ENCODE results near the gene ALK. TPM values are rescaled to one million over a fixed set of nuclear protein-coding genes. Genes with fewer than 3 reads are reported as not detected.

Gene ALK
- total and polyA plus RNA-seq, 10 of the 15 experiments (the other 5 are each of a cell fraction or from before 2014, with no cell fraction given): 0.11 TPM; not detected in 9

DNA sequence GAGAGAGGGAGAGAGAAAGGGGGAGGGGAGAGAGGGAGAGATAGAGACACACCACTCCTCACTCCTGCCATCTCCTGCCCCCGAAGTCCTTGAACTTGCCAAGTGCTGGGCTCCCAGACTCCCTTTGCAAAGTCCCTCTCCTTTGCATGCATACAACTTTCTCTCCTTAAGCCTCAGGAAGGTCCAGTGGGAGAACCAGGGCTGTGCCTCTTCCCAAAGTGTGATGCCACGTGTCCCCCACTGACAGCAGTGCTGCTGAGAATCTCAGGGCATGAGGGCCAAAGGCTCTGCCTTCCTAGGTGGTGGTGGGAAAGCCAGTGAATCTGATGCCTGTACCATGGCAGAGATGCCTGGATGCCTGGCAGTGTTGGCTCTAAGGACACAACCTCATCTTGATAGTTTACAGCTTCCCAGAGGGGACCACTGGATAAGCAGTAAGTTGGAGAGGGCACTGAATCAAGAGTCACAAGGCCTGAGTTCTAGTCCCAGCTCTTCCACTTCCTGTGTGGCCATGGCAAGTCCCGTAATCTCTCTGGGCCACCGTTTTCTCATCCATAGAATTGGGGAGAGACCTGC, 702.7 kb downstream of the ALK start (continued):
- TF ChIP-seq, protein P1, sequence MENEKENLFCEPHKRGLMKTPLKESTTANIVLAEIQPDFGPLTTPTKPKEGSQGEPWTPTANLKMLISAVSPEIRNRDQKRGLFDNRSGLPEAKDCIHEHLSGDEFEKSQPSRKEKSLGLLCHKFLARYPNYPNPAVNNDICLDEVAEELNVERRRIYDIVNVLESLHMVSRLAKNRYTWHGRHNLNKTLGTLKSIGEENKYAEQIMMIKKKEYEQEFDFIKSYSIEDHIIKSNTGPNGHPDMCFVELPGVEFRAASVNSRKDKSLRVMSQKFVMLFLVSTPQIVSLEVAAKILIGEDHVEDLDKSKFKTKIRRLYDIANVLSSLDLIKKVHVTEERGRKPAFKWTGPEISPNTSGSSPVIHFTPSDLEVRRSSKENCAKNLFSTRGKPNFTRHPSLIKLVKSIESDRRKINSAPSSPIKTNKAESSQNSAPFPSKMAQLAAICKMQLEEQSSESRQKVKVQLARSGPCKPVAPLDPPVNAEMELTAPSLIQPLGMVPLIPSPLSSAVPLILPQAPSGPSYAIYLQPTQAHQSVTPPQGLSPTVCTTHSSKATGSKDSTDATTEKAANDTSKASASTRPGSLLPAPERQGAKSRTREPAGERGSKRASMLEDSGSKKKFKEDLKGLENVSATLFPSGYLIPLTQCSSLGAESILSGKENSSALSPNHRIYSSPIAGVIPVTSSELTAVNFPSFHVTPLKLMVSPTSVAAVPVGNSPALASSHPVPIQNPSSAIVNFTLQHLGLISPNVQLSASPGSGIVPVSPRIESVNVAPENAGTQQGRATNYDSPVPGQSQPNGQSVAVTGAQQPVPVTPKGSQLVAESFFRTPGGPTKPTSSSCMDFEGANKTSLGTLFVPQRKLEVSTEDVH (IDR thresholded peaks at IDR 0.05; ENCODE audit: low read depth, partially characterized antibody): no peak
- no peak for TF ChIP-seq NFYA (IDR thresholded peaks at IDR 0.05; ENCODE audit: borderline replicate concordance, low read depth, low read length)
- TF ChIP-seq CBX5 (IDR thresholded peaks at IDR 0.05; ENCODE audit: low read depth): no peak
- no peak for TF ChIP-seq KDM1A (IDR thresholded peaks at IDR 0.05; ENCODE audit: borderline replicate concordance)

- Histone ChIP-seq H3K27me3 (replicated peaks in 1 of 2; ENCODE audit: control insufficient read depth in 2 of 2, insufficient read depth in 2 of 2, low read length in 1 of 2) (no peaks in the 10 kb centered on the region), H3K9ac (ENCODE audit: control insufficient read depth, insufficient read depth, low read length) (no peak overlapping the region), H3K4me3 (no peak overlapping the region), H3K4me2 (ENCODE audit: control insufficient read depth, insufficient read depth) (no peak overlapping the region), H3K4me1 (ENCODE audit: control insufficient read depth, insufficient read depth, low read length) (no peaks in the 10 kb centered on the region), H4K20me1 (ENCODE audit: control insufficient read depth, insufficient read depth) (no peaks in the 10 kb centered on the region), H3K36me3 (ENCODE audit: control insufficient read depth in 2 of 2, insufficient read depth in 2 of 2, low read length in 1 of 2) (no peaks in the 10 kb centered on the region), H3K27ac (ENCODE audit: control insufficient read depth, insufficient read depth) (no peak overlapping the region), H3K79me2 (ENCODE audit: control insufficient read depth, insufficient read depth, low read length) (no peaks in the 10 kb centered on the region), H2AFZ (ENCODE audit: control insufficient read depth, low read depth, low read length) (no peak overlapping the region), H3K9me3 (replicated peaks; ENCODE audit: control insufficient read depth, insufficient read depth, low read length) (no peaks in the 10 kb centered on the region)
- in situ Hi-C loops (cut with MboI) (no loop called here), intact Hi-C loops (cut with micrococcal nuclease; ENCODE audit: unreplicated experiment) (no loop called here)
- DNase-seq (ENCODE audit: low read depth, low spot score) (no peak), ATAC-seq (no peak), FAIRE-seq (no peak)
- ChIA-PET CTCF (no interaction called here), POLR2A (no interaction called here), RAD21 (ENCODE audit: unreplicated experiment) (no interaction called here), SMC1A (ENCODE audit: uncharacterized antibody, unreplicated experiment) (no interaction called here)
- TF ChIP-seq CREB1 (IDR thresholded peaks at IDR 0.05; ENCODE audit: low read depth): no peak
- TF ChIP-seq PAX5 (IDR thresholded peaks at IDR 0.05; ENCODE audit: borderline replicate concordance, low read depth, low read length): no peak
- no peak for TF ChIP-seq CHD4 (IDR thresholded peaks at IDR 0.05)
- TF ChIP-seq, protein P2, sequence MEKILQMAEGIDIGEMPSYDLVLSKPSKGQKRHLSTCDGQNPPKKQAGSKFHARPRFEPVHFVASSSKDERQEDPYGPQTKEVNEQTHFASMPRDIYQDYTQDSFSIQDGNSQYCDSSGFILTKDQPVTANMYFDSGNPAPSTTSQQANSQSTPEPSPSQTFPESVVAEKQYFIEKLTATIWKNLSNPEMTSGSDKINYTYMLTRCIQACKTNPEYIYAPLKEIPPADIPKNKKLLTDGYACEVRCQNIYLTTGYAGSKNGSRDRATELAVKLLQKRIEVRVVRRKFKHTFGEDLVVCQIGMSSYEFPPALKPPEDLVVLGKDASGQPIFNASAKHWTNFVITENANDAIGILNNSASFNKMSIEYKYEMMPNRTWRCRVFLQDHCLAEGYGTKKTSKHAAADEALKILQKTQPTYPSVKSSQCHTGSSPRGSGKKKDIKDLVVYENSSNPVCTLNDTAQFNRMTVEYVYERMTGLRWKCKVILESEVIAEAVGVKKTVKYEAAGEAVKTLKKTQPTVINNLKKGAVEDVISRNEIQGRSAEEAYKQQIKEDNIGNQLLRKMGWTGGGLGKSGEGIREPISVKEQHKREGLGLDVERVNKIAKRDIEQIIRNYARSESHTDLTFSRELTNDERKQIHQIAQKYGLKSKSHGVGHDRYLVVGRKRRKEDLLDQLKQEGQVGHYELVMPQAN (conservative IDR thresholded peaks at IDR 0.05): no peak
- TF ChIP-seq JUNB (IDR thresholded peaks at IDR 0.05): no peak
- TF ChIP-seq GATAD2B (conservative IDR thresholded peaks at IDR 0.05; ENCODE audit: low read depth): no peak
- TF ChIP-seq EP300 (IDR thresholded peaks at IDR 0.05; ENCODE audit: borderline replicate concordance in 1 of 2, control insufficient read depth in 1 of 2, low read depth in 2 of 2, low read length in 2 of 2): no peak
- no peak for TF ChIP-seq EZH2 (IDR thresholded peaks at IDR 0.05; ENCODE audit: borderline replicate concordance, control insufficient read depth, low read depth, low read length)
- no peak for TF ChIP-seq CBX5 (IDR thresholded peaks at IDR 0.05; ENCODE audit: low read depth)
- no peak for TF ChIP-seq CBFB (IDR thresholded peaks at IDR 0.05; ENCODE audit: low read depth)
- TF ChIP-seq MYC (IDR thresholded peaks at IDR 0.05; ENCODE audit: insufficient read depth, insufficient read length, insufficient replicate concordance, low read length, severe bottlenecking): no peak
- no peak for TF ChIP-seq CEBPB (IDR thresholded peaks at IDR 0.05; ENCODE audit: borderline replicate concordance in 1 of 2, low read depth in 2 of 2, low read length in 2 of 2)
- TF ChIP-seq, protein P3, sequence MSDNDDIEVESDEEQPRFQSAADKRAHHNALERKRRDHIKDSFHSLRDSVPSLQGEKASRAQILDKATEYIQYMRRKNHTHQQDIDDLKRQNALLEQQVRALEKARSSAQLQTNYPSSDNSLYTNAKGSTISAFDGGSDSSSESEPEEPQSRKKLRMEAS (IDR thresholded peaks at IDR 0.05; ENCODE audit: low read depth, low read length): no peak
- TF ChIP-seq EED (IDR thresholded peaks at IDR 0.05; ENCODE audit: low read depth): no peak
- BruUV-seq (replicated peaks): no TSS peak
- 37% methylated on average over 6 of the region's 6 CpGs for WGBS (ENCODE audit: insufficient coverage, insufficient replicate concordance, low lambda C conversion rate, missing lambda C conversion rate)
Measured at GRCh38 chr2:29218071-29218470, 703.3 kb downstream of the ALK start.

All from GM12878 (cell line).